Activated T-helper 1 cell treated with anti-CD3 and anti-CD28 coated beads, Interleukin-12 subunit alpha, Interleukin-12 subunit beta, Interleukin-2, Interleukin-4 antibody, amounts not matched to agents 30 ng/mL and 10 ng/mL and 1 ng/mL, durations not matched to agents 14 hours and 24 hours and 36 hours (primary cell): ENCODE data around the gene PLPP7. TPM values are rescaled to one million over a fixed set of nuclear protein-coding genes. Genes with fewer than 3 reads are reported as not detected.

ENCODE experiments used
- DNase-seq: peaks from one replicate; pipeline ENCODE4 v3.0.0; 2021; ENCODE audit warnings: low spot score
- H3K27ac Mint-ChIP-seq: one replicate; pipeline ENCODE4 v1.8.0; 2021; ENCODE audit warnings: mild to moderate bottlenecking, mixed read lengths
- H3K27me3 Mint-ChIP-seq: one replicate; pipeline ENCODE4 v1.8.0; 2022; ENCODE audit warnings: mild to moderate bottlenecking, moderate library complexity, mixed read lengths; ENCODE audit not compliant: insufficient read depth
- H3K36me3 Mint-ChIP-seq: one replicate; pipeline ENCODE4 v1.8.0; 2021; ENCODE audit warnings: low read depth, mixed read lengths
- H3K4me1 Mint-ChIP-seq: one replicate; pipeline ENCODE4 v1.8.0; 2021; ENCODE audit warnings: low read depth, mixed read lengths
- H3K4me3 Mint-ChIP-seq: one replicate; pipeline ENCODE4 v1.8.0; 2021; ENCODE audit warnings: mild to moderate bottlenecking, moderate library complexity, mixed read lengths
- H3K9me3 Mint-ChIP-seq: one replicate; pipeline ENCODE4 v1.8.0; 2021; ENCODE audit warnings: mixed read lengths
- intact Hi-C: fragments of 100-400 bp; cut with micrococcal nuclease; formaldehyde crosslinking; loops from one replicate; pipeline ENCODE4 v1.15.1; 2024
- total RNA-seq: library from RNA; stranded (reverse); gene quantifications from 2 replicates; pipeline ENCODE4 v1.2.3, GENCODE V29; 2022

The PLPP7 gene
- total RNA-seq, 1 donor from 2014 or later: not detected

DNA sequence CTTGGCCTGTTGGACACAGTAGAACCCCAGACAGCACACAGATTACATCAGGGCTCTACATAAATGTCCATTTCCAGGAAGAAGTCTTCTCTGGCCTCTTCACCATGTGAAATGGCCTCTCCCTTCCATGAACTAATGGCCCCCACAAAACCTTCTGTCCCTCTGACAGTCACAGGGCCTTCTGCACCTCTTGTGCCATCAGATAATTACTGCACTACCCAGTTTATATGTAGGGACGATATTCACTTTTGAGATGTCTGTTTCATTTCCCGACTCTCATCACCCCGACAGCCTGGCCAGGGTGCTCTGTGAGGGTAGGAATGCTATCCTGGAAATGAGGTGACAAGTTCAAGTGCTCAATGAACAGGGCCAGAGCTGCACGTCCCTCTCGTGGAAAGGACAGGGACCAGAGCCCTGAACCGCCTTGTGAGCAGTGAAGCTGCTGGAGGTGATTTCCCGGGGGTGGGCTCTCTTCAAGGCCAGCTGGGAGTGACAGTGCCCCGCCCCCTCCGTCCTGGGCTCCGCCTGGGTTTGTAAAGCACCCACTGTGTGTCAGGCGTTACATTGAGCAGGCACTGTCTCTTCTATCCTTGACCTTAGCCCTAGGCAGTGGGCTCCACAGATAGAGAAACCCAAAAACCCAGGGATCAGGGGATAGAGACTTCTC lies 10.2 kb upstream of the PLPP7 start:
- intact Hi-C loops: loop anchor here (2.0 to 5.0 kb wide), 2 partner anchors 155 to 448 kb away; partner anchors contain the start of gene NUP214
- no peaks in the 10 kb centered on the region for H3K9me3 Mint-ChIP-seq
- DNase-seq: no peak
- peak overlapping the region; percentile 86 for H3K4me3 Mint-ChIP-seq
- peak overlapping the region; percentile 93 for H3K27ac Mint-ChIP-seq
- H3K4me1 Mint-ChIP-seq: peaks cover 24% of the 10 kb centered on the region
- H3K36me3 Mint-ChIP-seq: peaks cover 19% of the 10 kb centered on the region
- H3K27me3 Mint-ChIP-seq: peaks cover 27% of the 10 kb centered on the region

- H3K4me1 Mint-ChIP-seq: peaks cover 24% of the 10 kb centered on the region
- intact Hi-C loops: loop anchor here (2.0 to 5.0 kb wide), 2 partner anchors 155 to 447 kb away; partner anchors contain the start of gene NUP214
- no peaks in the 10 kb centered on the region for H3K9me3 Mint-ChIP-seq
- H3K27me3 Mint-ChIP-seq: peaks cover 31% of the 10 kb centered on the region
- no peak overlapping the region for H3K27ac Mint-ChIP-seq
- DNase-seq: no peak
- no peak overlapping the region for H3K4me3 Mint-ChIP-seq
- H3K36me3 Mint-ChIP-seq: peaks cover 14% of the 10 kb centered on the region
These were observed 9.5 kb upstream of the PLPP7 start for GRCh38 chr9:131279863-131280570.

- Mint-ChIP-seq H3K9me3 (no peaks in the 10 kb centered on the region), H3K36me3 (peaks cover 8% of the 10 kb centered on the region), H3K4me1 (peaks cover 24% of the 10 kb centered on the region), H3K27ac (no peak overlapping the region), H3K27me3 (peaks cover 31% of the 10 kb centered on the region), H3K4me3 (no peak overlapping the region)
- intact Hi-C loops: no loop called here
- DNase-seq: no peak
These were observed 8.9 kb upstream of the PLPP7 start for GRCh38 chr9:131280660-131281059.

DNA sequence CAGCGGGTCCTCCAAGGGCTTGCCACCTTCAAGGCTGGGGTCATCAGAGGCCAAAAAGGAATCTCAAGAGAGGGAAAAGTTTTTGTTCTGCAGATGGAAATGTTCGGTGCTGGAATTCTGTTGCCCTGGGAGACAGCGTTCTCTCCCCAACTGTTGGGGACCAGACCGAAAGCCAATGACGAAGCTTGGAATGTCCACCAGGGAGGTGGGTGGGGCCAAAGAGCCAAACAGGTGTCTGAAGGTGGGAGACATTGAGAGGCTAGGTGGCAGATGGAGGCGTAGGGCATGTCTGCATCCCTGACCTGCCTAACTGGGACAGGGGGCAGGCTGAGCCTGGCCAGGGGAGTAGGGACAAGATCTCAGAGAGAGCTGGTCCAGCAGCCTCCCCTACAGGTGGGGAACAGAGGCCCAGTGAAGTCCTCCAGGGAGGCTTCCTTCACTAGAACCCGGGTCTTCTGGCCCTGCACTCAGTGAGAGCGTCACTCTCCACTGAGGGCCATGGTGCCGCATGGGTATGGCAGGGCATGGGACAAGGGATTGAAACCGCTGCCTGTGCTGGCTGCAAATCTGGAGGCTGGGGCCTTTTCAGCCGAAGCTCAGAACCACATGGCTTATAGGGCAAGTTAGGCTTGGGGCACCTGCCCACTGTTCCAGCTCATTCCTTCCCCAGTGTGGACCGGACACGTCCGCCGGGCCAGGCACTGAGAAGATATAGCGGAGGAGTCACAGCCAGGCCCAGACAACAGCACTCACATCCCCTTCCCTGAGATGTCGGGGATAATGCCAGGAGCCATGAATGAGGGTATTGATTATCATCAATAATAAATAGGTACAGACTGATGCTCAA lies 8.2 kb upstream of the PLPP7 start:
- intact Hi-C loops: no loop called here
- Mint-ChIP-seq H3K27me3 (peaks cover 31% of the 10 kb centered on the region), H3K4me3 (peak overlapping the region; percentile 3), H3K36me3 (peaks cover 2% of the 10 kb centered on the region), H3K27ac (no peak overlapping the region), H3K4me1 (peaks cover 24% of the 10 kb centered on the region), H3K9me3 (no peaks in the 10 kb centered on the region)
- no peak for DNase-seq

DNA sequence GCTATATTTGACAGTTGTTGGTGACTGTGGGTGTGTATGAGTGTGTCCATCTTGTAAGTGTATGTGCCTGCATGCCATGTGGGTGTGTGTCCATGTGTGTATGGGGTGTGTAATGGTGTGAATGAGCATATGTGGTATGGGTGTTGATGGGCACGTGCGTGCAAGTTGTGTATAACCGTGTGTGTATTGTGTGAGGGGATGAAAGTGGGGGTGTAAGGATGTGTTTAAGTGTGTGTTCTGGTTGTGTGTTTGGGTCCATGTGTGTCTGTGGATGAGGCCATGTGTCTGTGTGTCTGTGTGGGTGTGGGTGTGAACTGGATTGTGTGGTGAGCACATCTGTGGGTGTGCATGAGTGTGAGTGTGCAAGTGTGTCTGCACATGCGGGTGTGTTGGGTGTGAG lies 7.3 kb upstream of the PLPP7 start:
- no peak for DNase-seq
- Mint-ChIP-seq H3K36me3 (peaks cover 2% of the 10 kb centered on the region), H3K9me3 (no peaks in the 10 kb centered on the region), H3K27ac (no peak overlapping the region), H3K27me3 (peaks cover 31% of the 10 kb centered on the region), H3K4me1 (peaks cover 24% of the 10 kb centered on the region), H3K4me3 (peak overlapping the region; percentile 3)
- intact Hi-C loops: no loop called here

GRCh38 chr9:131282688-131283422 lies 6.7 kb upstream of the PLPP7 start:
- Mint-ChIP-seq H3K36me3 (peaks cover 2% of the 10 kb centered on the region), H3K4me3 (no peak overlapping the region), H3K9me3 (no peaks in the 10 kb centered on the region), H3K27ac (no peak overlapping the region), H3K27me3 (peaks cover 31% of the 10 kb centered on the region), H3K4me1 (peaks cover 24% of the 10 kb centered on the region)
- intact Hi-C loops: no loop called here
- DNase-seq: no peak

DNA sequence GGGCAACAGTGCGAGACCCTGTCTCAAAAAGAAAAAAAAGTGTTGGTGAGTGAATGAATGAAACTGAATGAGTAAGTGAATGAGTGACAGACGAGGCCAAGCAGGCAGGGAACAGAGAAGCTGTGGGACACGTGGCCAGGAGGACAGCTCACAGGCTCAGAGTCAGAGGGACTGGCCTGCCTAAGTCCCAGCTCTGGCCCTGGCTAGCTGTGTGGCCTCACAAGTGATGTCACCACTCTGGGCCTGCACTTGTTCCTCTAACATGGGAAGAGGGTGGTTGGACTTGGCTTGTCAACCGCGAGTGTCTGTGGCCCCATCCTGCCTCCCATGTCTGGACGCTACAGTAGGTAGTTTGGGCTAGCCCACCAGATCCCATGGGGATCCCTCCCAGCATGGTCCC lies 4.7 kb upstream of the PLPP7 start:
- peaks cover 8% of the 10 kb centered on the region for H3K4me1 Mint-ChIP-seq
- intact Hi-C loops: no loop called here
- no peaks in the 10 kb centered on the region for H3K9me3 Mint-ChIP-seq
- no peak for DNase-seq
- no peak overlapping the region for H3K4me3 Mint-ChIP-seq
- H3K27ac Mint-ChIP-seq: no peak overlapping the region
- peaks cover 31% of the 10 kb centered on the region for H3K27me3 Mint-ChIP-seq
- peaks cover 2% of the 10 kb centered on the region for H3K36me3 Mint-ChIP-seq

DNA sequence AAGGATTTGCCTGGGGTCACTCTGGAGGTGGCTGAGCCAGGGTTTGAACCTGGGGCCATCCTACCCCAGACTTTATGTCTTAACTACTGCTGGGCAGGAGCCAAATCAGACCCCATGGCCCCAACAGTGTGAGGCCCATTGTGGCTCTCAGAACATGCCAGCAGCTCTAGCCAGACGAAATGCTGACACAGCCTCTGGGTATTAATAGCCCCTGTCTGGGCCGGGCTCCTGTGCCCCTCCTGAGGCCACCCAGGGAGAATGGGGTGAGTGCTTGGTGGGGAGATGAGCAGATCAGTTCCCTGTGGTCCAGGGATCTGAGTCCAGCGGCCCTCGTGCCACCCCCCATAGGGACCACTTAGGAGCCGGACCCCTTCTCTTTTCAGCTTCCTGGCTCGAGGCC lies 2.2 kb upstream of the PLPP7 start:
- intact Hi-C loops: no loop called here
- no peak for DNase-seq
- Mint-ChIP-seq H3K9me3 (no peaks in the 10 kb centered on the region), H3K36me3 (no peaks in the 10 kb centered on the region), H3K4me1 (peaks cover under 1% of the 10 kb centered on the region), H3K4me3 (no peak overlapping the region), H3K27me3 (peaks cover 17% of the 10 kb centered on the region), H3K27ac (no peak overlapping the region)

DNA sequence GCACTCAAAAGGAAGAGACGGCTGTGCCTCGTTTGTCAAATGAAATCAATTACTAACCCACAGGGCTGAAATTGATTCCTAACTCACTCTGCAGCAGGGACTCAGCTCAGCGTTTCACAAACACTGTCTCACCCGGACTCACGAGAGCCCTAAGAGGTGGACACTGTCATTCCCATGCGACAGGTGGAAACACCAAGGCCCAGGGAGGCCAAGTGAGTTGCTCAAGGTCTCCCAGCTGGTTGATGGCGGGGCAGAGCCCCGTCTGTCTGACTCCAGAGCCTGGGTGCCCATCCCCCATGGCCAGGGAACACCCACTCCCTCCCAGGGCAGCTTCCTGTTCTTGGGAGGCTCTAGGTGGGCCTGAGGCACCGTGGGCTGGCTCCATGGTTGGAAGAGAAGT lies 1.3 kb upstream of the PLPP7 start:
- H3K4me1 Mint-ChIP-seq: no peaks in the 10 kb centered on the region
- H3K36me3 Mint-ChIP-seq: no peaks in the 10 kb centered on the region
- peaks cover 15% of the 10 kb centered on the region for H3K27me3 Mint-ChIP-seq
- intact Hi-C loops: no loop called here
- no peak overlapping the region for H3K4me3 Mint-ChIP-seq
- H3K27ac Mint-ChIP-seq: no peak overlapping the region
- DNase-seq: no peak
- H3K9me3 Mint-ChIP-seq: no peaks in the 10 kb centered on the region

- no peaks in the 10 kb centered on the region for H3K27me3 Mint-ChIP-seq
- intact Hi-C loops: no loop called here
- no peaks in the 10 kb centered on the region for H3K4me1 Mint-ChIP-seq
- no peaks in the 10 kb centered on the region for H3K9me3 Mint-ChIP-seq
- H3K27ac Mint-ChIP-seq: no peak overlapping the region
- H3K4me3 Mint-ChIP-seq: no peak overlapping the region
- DNase-seq: no peak
- H3K36me3 Mint-ChIP-seq: no peaks in the 10 kb centered on the region
These were observed 678 bp downstream of the PLPP7 start for GRCh38 chr9:131290036-131290766.

DNA sequence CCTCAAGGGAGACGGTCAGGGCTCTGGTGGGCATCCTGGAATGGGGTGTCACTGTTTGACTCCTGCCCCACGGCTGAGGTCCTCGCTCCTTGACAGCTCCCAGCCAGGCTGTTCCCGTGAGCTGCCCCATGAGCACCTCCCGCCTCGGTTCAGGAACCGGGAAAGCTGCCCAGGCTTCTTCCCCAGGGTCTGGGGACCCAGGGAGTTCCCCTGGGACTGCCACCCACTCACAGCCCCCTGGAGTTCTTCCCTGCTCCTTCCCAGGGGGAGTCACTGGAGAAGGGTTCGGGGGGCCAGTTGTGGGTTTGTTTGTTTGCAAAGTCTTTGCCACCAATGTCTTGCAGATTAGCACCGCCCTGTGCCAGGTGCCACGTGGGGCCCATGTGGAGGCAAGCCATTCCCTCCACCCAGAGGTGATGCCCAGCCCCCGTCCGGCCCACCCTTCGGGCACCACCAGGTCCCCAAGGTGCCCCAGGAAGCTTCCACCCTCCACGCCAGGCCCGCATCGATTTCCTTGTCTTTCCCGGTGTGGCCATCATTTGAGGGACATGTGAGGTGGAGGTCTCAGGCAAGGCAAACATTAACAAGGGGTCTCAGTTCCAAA lies 1.3 kb downstream of the PLPP7 start:
- no peaks in the 10 kb centered on the region for H3K36me3 Mint-ChIP-seq
- H3K4me1 Mint-ChIP-seq: no peaks in the 10 kb centered on the region
- intact Hi-C loops: no loop called here
- H3K27me3 Mint-ChIP-seq: peaks cover 4% of the 10 kb centered on the region
- DNase-seq: no peak
- H3K27ac Mint-ChIP-seq: no peak overlapping the region
- H3K9me3 Mint-ChIP-seq: no peaks in the 10 kb centered on the region
- no peak overlapping the region for H3K4me3 Mint-ChIP-seq
